K562 (cell line): ENCODE data around the gene ZFTA. TPM values are rescaled to one million over a fixed set of nuclear protein-coding genes. Genes with fewer than 3 reads are reported as not detected.

Source experiments
- CBFA2T3 ChIP-seq: fragments of 450-650 bp; IDR thresholded peaks from 2 replicates; pipeline ENCODE4 v1.6.1; 2017
- E2F3 ChIP-seq: fragments of 250-450 bp; sonication (Bioruptor Pico); IDR thresholded peaks from 2 replicates; pipeline ENCODE4 v1.4.0; 2020; ENCODE audit warnings: mild to moderate bottlenecking
- GATAD2A ChIP-seq: fragments of 450-650 bp; IDR thresholded peaks from 2 replicates; pipeline ENCODE4 v1.6.1; 2017
- SOX6 ChIP-seq: fragments of 450-650 bp; IDR thresholded peaks from 2 replicates; pipeline ENCODE4 v1.6.1; 2014; ENCODE audit warnings: mild to moderate bottlenecking
- TAF1 ChIP-seq: IDR thresholded peaks from 2 replicates; pipeline ENCODE4 v1.6.1; 2011; ENCODE audit warnings: mild to moderate bottlenecking, low read length, moderate library complexity; ENCODE audit not compliant: insufficient read depth, control insufficient read depth, severe bottlenecking; ENCODE audit errors: extremely low read depth
- TAF9B ChIP-seq: fragments of 450-650 bp; IDR thresholded peaks from 2 replicates; pipeline ENCODE4 v1.6.1; 2018; ENCODE audit warnings: mild to moderate bottlenecking; ENCODE audit not compliant: partially characterized antibody
- ZBTB1 ChIP-seq: sonication (generic); formaldehyde crosslinking; IDR thresholded peaks from 2 replicates; pipeline ENCODE4 v1.8.1; 2023; ENCODE audit warnings: missing genetic modification reagents, low read depth, mild to moderate bottlenecking, borderline replicate concordance
- polyA plus RNA-seq, 8 experiments: library from polyadenylated mRNA; depleted of rRNA in 4 of 8; stranded (reverse) in 5 of 8; unstranded in 3 of 8; fragments of >200 nt; fragmentation: Nextera tagmentation in 2 of 8; fragmentation: Illumina TruSeq in 1 of 8; extraction: Ambion mirVana in 2 of 8; extraction: Trizol in 1 of 8; gene quantifications; 2 replicates each; pipeline versions ENCODE4 v1.2.1 to v1.2.3, GENCODE V29; 2011 to 2014; ENCODE audit warnings: inconsistent platforms in 1 of 8, missing spikeins in 1 of 8
- total RNA-seq, 7 experiments: library from RNA; depleted of rRNA in 6 of 7; stranded (reverse); fragments of >200 nt in 6 of 7; fragmentation: Illumina TruSeq in 2 of 7; extraction: Trizol in 2 of 7; gene quantifications; 2 replicates each; pipeline versions ENCODE4 v1.2.1 to v1.2.3, GENCODE V29; 2011 to 2021; ENCODE audit warnings: low replicate concordance in 1 of 7
- TF ChIP-seq, protein P1 (sequence below): IDR thresholded peaks from 2 replicates; pipeline ENCODE4 v1.6.1; 2016; ENCODE audit warnings: missing genetic modification characterization, missing compliant biosample characterization
- TF ChIP-seq, protein P2 (sequence below): fragments of 250-450 bp; sonication (Bioruptor Pico); IDR thresholded peaks from 2 replicates; pipeline ENCODE4 v1.8.0; 2021; ENCODE audit warnings: mild to moderate bottlenecking, moderate library complexity
- TF ChIP-seq, protein P3 (sequence below): fragments of 450-650 bp; formaldehyde crosslinking; IDR thresholded peaks from 2 replicates; pipeline ENCODE4 v1.4.0; 2022; ENCODE audit warnings: missing genetic modification characterization
- TF ChIP-seq, protein P4 (sequence below): fragments of 250-450 bp; sonication (Bioruptor Pico); IDR thresholded peaks from 2 replicates; pipeline ENCODE4 v1.5.1; 2021; ENCODE audit warnings: mild to moderate bottlenecking
- TF ChIP-seq, protein P5 (sequence below): fragments of 450-650 bp; formaldehyde crosslinking; IDR thresholded peaks from 2 replicates; pipeline ENCODE4 v1.4.0; 2022; ENCODE audit warnings: missing genetic modification characterization
- TF ChIP-seq, protein P6 (sequence below): fragments of 450-650 bp; conservative IDR thresholded peaks from 2 replicates; pipeline ENCODE4 v1.6.1; 2016; ENCODE audit warnings: missing genetic modification characterization, low read depth, mild to moderate bottlenecking, control low read depth, missing compliant biosample characterization
- TF ChIP-seq, protein P7 (sequence below): fragments of 450-650 bp; IDR thresholded peaks from 2 replicates; pipeline ENCODE4 v1.6.1; 2018; ENCODE audit warnings: mild to moderate bottlenecking, low read depth; ENCODE audit not compliant: partially characterized antibody

ZFTA gene
- total and polyA plus RNA-seq, 9 of the 15 experiments (the other 6 are each of a cell fraction or from before 2014, with no cell fraction given): 0.45 to 12.3 (median 2.9) TPM

DNA sequence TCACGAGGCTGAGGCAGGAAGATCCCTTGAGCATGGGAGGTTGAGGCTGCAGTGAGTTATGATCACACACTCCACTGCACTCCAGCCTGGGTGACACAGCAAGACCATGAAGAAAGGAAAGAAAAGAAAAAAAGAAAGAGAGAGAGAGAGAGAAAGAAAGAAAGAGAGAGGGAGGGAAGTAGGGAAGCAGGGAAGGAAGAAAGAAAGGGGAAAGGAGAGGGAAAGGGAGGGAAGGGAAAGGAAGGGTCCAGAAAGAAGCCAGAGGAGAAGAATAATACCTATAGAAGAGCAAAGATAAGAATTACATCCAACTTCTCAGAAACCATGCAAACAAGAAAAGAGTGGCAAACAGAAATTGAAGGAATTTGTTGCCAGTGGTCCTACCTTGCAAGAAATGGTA is 17.2 kb upstream of the ZFTA start (continued):
- TF ChIP-seq, protein P1, sequence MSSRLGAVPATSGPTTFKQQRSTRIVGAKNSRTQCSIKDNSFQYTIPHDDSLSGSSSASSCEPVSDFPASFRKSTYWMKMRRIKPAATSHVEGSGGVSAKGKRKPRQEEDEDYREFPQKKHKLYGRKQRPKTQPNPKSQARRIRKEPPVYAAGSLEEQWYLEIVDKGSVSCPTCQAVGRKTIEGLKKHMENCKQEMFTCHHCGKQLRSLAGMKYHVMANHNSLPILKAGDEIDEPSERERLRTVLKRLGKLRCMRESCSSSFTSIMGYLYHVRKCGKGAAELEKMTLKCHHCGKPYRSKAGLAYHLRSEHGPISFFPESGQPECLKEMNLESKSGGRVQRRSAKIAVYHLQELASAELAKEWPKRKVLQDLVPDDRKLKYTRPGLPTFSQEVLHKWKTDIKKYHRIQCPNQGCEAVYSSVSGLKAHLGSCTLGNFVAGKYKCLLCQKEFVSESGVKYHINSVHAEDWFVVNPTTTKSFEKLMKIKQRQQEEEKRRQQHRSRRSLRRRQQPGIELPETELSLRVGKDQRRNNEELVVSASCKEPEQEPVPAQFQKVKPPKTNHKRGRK (tag): peak; percentile 87
- TF ChIP-seq, protein P2, sequence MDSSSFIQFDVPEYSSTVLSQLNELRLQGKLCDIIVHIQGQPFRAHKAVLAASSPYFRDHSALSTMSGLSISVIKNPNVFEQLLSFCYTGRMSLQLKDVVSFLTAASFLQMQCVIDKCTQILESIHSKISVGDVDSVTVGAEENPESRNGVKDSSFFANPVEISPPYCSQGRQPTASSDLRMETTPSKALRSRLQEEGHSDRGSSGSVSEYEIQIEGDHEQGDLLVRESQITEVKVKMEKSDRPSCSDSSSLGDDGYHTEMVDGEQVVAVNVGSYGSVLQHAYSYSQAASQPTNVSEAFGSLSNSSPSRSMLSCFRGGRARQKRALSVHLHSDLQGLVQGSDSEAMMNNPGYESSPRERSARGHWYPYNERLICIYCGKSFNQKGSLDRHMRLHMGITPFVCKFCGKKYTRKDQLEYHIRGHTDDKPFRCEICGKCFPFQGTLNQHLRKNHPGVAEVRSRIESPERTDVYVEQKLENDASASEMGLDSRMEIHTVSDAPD (CRISPR knock-in tag): no peak
- no peak for TF ChIP-seq SOX6
- TF ChIP-seq, protein P3, sequence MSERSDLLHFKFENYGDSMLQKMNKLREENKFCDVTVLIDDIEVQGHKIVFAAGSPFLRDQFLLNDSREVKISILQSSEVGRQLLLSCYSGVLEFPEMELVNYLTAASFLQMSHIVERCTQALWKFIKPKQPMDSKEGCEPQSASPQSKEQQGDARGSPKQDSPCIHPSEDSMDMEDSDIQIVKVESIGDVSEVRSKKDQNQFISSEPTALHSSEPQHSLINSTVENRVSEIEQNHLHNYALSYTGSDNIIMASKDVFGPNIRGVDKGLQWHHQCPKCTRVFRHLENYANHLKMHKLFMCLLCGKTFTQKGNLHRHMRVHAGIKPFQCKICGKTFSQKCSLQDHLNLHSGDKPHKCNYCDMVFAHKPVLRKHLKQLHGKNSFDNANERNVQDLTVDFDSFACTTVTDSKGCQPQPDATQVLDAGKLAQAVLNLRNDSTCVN (CRISPR knock-in tag): 0 out of 2 replicates have a peak, but pooled peaks have one; percentile 15
- TF ChIP-seq TAF1: no peak
- TF ChIP-seq, protein P4, sequence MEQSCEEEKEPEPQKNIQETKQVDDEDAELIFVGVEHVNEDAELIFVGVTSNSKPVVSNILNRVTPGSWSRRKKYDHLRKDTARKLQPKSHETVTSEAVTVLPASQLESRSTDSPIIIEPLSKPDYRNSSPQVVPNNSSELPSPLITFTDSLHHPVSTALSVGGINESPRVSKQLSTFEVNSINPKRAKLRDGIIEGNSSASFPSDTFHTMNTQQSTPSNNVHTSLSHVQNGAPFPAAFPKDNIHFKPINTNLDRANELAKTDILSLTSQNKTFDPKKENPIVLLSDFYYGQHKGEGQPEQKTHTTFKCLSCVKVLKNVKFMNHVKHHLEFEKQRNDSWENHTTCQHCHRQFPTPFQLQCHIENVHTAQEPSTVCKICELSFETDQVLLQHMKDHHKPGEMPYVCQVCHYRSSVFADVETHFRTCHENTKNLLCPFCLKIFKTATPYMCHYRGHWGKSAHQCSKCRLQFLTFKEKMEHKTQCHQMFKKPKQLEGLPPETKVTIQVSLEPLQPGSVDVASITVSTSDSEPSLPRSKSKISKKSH (CRISPR knock-in tag): no peak
- TF ChIP-seq, protein P5, sequence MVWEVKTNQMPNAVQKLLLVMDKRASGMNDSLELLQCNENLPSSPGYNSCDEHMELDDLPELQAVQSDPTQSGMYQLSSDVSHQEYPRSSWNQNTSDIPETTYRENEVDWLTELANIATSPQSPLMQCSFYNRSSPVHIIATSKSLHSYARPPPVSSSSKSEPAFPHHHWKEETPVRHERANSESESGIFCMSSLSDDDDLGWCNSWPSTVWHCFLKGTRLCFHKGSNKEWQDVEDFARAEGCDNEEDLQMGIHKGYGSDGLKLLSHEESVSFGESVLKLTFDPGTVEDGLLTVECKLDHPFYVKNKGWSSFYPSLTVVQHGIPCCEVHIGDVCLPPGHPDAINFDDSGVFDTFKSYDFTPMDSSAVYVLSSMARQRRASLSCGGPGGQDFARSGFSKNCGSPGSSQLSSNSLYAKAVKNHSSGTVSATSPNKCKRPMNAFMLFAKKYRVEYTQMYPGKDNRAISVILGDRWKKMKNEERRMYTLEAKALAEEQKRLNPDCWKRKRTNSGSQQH (CRISPR knock-in tag): no peak
- TF ChIP-seq ZBTB1 (CRISPR knock-in tag): no peak
- no peak for TF ChIP-seq E2F3 (CRISPR knock-in tag)
- TF ChIP-seq CBFA2T3: no peak
- no peak; the same call in 1 of the 2 replicates for TF ChIP-seq GATAD2A
- TF ChIP-seq TAF9B: no peak
- TF ChIP-seq, protein P6, sequence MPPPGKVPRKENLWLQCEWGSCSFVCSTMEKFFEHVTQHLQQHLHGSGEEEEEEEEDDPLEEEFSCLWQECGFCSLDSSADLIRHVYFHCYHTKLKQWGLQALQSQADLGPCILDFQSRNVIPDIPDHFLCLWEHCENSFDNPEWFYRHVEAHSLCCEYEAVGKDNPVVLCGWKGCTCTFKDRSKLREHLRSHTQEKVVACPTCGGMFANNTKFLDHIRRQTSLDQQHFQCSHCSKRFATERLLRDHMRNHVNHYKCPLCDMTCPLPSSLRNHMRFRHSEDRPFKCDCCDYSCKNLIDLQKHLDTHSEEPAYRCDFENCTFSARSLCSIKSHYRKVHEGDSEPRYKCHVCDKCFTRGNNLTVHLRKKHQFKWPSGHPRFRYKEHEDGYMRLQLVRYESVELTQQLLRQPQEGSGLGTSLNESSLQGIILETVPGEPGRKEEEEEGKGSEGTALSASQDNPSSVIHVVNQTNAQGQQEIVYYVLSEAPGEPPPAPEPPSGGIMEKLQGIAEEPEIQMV (tag): 0 out of 2 replicates have a peak, but pooled peaks have one; percentile 13
- TF ChIP-seq, protein P7, sequence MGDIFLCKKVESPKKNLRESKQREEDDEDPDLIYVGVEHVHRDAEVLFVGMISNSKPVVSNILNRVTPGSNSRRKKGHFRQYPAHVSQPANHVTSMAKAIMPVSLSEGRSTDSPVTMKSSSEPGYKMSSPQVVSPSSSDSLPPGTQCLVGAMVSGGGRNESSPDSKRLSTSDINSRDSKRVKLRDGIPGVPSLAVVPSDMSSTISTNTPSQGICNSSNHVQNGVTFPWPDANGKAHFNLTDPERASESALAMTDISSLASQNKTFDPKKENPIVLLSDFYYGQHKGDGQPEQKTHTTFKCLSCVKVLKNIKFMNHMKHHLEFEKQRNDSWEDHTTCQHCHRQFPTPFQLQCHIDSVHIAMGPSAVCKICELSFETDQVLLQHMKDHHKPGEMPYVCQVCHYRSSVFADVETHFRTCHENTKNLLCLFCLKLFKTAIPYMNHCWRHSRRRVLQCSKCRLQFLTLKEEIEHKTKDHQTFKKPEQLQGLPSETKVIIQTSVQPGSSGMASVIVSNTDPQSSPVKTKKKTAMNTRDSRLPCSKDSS: no peak
- TF ChIP-seq, all 486 proteins: peak for 5
